Endothelial cell (in vitro differentiated cells): ENCODE results near the gene ARHGEF28. TPM values are rescaled to one million over a fixed set of nuclear protein-coding genes. Genes with fewer than 3 reads are reported as not detected.

ENCODE experiments used
- DNase-seq: peaks from one replicate; pipeline ENCODE4 v3.0.0; 2021; ENCODE audit warnings: low spot score
- H3K27ac Mint-ChIP-seq: one replicate; pipeline ENCODE4 v1.8.0; 2021; ENCODE audit warnings: mixed read lengths, inconsistent platforms; ENCODE audit not compliant: unreplicated experiment
- H3K27me3 Mint-ChIP-seq: one replicate; pipeline ENCODE4 v1.8.0; 2021; ENCODE audit warnings: mild to moderate bottlenecking, moderate library complexity, mixed read lengths, inconsistent platforms; ENCODE audit not compliant: unreplicated experiment
- H3K36me3 Mint-ChIP-seq: one replicate; pipeline ENCODE4 v1.8.0; 2021; ENCODE audit warnings: mild to moderate bottlenecking, low read depth, mixed read lengths, inconsistent platforms; ENCODE audit not compliant: unreplicated experiment
- H3K4me1 Mint-ChIP-seq: one replicate; pipeline ENCODE4 v1.8.0; 2021; ENCODE audit warnings: mild to moderate bottlenecking, mixed read lengths, inconsistent platforms; ENCODE audit not compliant: unreplicated experiment
- H3K4me3 Mint-ChIP-seq: one replicate; pipeline ENCODE4 v1.8.0; 2021; ENCODE audit warnings: mild to moderate bottlenecking, mixed read lengths, inconsistent platforms; ENCODE audit not compliant: unreplicated experiment
- H3K9me3 Mint-ChIP-seq: one replicate; pipeline ENCODE4 v1.8.0; 2021; ENCODE audit warnings: mixed read lengths, inconsistent platforms; ENCODE audit not compliant: unreplicated experiment
- CTCF ChIP-seq: fragments of 200-600 bp; sonication (generic); IDR thresholded peaks from one replicate; pipeline ENCODE4 v1.5.0; 2021; ENCODE audit warnings: antibody characterized with exemption; ENCODE audit not compliant: unreplicated experiment
- total RNA-seq: library from RNA; stranded (reverse); fragmentation: NEBNext Ultra II Directional; extraction: Animal tissue kit (Norgen Biotek cat#: 25700); gene quantifications from one replicate; pipeline ENCODE4 v1.2.1, GENCODE V29; 2021; ENCODE audit not compliant: unreplicated experiment

The ARHGEF28 gene
- total RNA-seq, 1 donor from 2014 or later = 1.5 TPM

GRCh38 chr5:73796164-73797131 lies 170.5 kb downstream of the ARHGEF28 start:
- no peak for TF ChIP-seq CTCF
- peaks cover 2% of the 10 kb centered on the region for H3K27me3 Mint-ChIP-seq
- H3K9me3 Mint-ChIP-seq = no peaks in the 10 kb centered on the region
- no peaks in the 10 kb centered on the region for H3K36me3 Mint-ChIP-seq
- H3K4me1 Mint-ChIP-seq = peaks cover 28% of the 10 kb centered on the region
- DNase-seq = no peak
- no peak overlapping the region for H3K4me3 Mint-ChIP-seq
- no peak overlapping the region for H3K27ac Mint-ChIP-seq

- DNase-seq = no peak
- Mint-ChIP-seq H3K27ac (no peak overlapping the region), H3K36me3 (no peaks in the 10 kb centered on the region), H3K27me3 (peaks cover 3% of the 10 kb centered on the region), H3K9me3 (no peaks in the 10 kb centered on the region), H3K4me1 (peaks cover 28% of the 10 kb centered on the region), H3K4me3 (no peak overlapping the region)
- no peak for TF ChIP-seq CTCF
Measured at GRCh38 chr5:73797132-73797510, 171.1 kb downstream of the ARHGEF28 start.

GRCh38 chr5:73799401-73799972 lies 173.5 kb downstream of the ARHGEF28 start:
- H3K27me3 Mint-ChIP-seq = peaks cover 3% of the 10 kb centered on the region
- H3K4me1 Mint-ChIP-seq = peaks cover 11% of the 10 kb centered on the region
- no peaks in the 10 kb centered on the region for H3K36me3 Mint-ChIP-seq
- no peaks in the 10 kb centered on the region for H3K9me3 Mint-ChIP-seq
- H3K4me3 Mint-ChIP-seq = no peak overlapping the region
- no peak for DNase-seq
- H3K27ac Mint-ChIP-seq = no peak overlapping the region
- TF ChIP-seq CTCF = no peak

- Mint-ChIP-seq H3K4me3 (no peak overlapping the region), H3K36me3 (no peaks in the 10 kb centered on the region), H3K4me1 (peaks cover 7% of the 10 kb centered on the region), H3K9me3 (no peaks in the 10 kb centered on the region), H3K27ac (no peak overlapping the region), H3K27me3 (peaks cover 3% of the 10 kb centered on the region)
- no peak for DNase-seq
- TF ChIP-seq CTCF = no peak
Measured at GRCh38 chr5:73801686-73802085, 175.7 kb downstream of the ARHGEF28 start.

GRCh38 chr5:73805449-73805848 lies 179.5 kb downstream of the ARHGEF28 start:
- H3K4me1 Mint-ChIP-seq = peaks cover 4% of the 10 kb centered on the region
- H3K27ac Mint-ChIP-seq = no peak overlapping the region
- no peak overlapping the region for H3K4me3 Mint-ChIP-seq
- no peaks in the 10 kb centered on the region for H3K9me3 Mint-ChIP-seq
- DNase-seq = no peak
- no peaks in the 10 kb centered on the region for H3K36me3 Mint-ChIP-seq
- TF ChIP-seq CTCF = no peak
- H3K27me3 Mint-ChIP-seq = peaks cover 2% of the 10 kb centered on the region
